GM19438 (cell line): ENCODE data around the gene ANKRD13B.

Source experiments
- ATAC-seq: cut with Tn5 transposase; IDR thresholded peaks from one replicate; pipeline ENCODE4 v1.9.1; 2021; ENCODE audit warnings: low read depth; ENCODE audit not compliant: unreplicated experiment

Gene ANKRD13B

GRCh38 chr17:29579866-29580771 is 12.8 kb upstream of the ANKRD13B start:
- no peak for ATAC-seq

- ATAC-seq = no peak
These were observed 11.2 kb upstream of the ANKRD13B start for GRCh38 chr17:29581583-29582253.

GRCh38 chr17:29582254-29582765 is 10.6 kb upstream of the ANKRD13B start:
- no peak for ATAC-seq

GRCh38 chr17:29582772-29583171 is 10.2 kb upstream of the ANKRD13B start:
- ATAC-seq = no peak

- no peak for ATAC-seq
These were observed 9.3 kb upstream of the ANKRD13B start for GRCh38 chr17:29583324-29584248.

- no peak for ATAC-seq
These were observed 8.4 kb upstream of the ANKRD13B start for GRCh38 chr17:29584452-29585079.

GRCh38 chr17:29585080-29585751 is 7.7 kb upstream of the ANKRD13B start:
- ATAC-seq = no peak

- ATAC-seq = no peak
These were observed 6.1 kb upstream of the ANKRD13B start for GRCh38 chr17:29586676-29587469.

- no peak for ATAC-seq
These were observed 5.3 kb upstream of the ANKRD13B start for GRCh38 chr17:29587591-29587990.

GRCh38 chr17:29588017-29588561 is 4.8 kb upstream of the ANKRD13B start:
- no peak for ATAC-seq

- ATAC-seq = peak; percentile 3
These were observed 4.1 kb upstream of the ANKRD13B start for GRCh38 chr17:29588562-29589411.

- ATAC-seq = peak; percentile 46
These were observed 3.2 kb upstream of the ANKRD13B start, which contains the start of gene GIT1 for GRCh38 chr17:29589524-29590410. Gene GIT1 (minus strand): TSS chr17:29589648. CDS start chr17:29589378, 270 bp downstream.

- ATAC-seq = no peak
These were observed 2.4 kb upstream of the ANKRD13B start for GRCh38 chr17:29590411-29591145.

GRCh38 chr17:29591146-29591736 is 1.7 kb upstream of the ANKRD13B start:
- no peak for ATAC-seq
